MM.1S (cell line): Measurements from ENCODE around the gene UBAC2.

Experiments
- DNase-seq: peaks from one replicate; pipeline ENCODE4 v3.0.0-alpha.2; 2015
- H2AFZ ChIP-seq: fragments of 300-600 bp; sonication (generic); 2 replicates; pipeline ENCODE4 v1.6.0; 2016; ENCODE audit warnings: antibody characterized with exemption, low read length
- H3F3A ChIP-seq: fragments of 300-600 bp; sonication (generic); 2 replicates; pipeline ENCODE4 v1.6.1; 2016; ENCODE audit warnings: mild to moderate bottlenecking, antibody characterized with exemption, low read length, moderate library complexity, mixed read lengths; ENCODE audit not compliant: insufficient read depth
- H3K27ac ChIP-seq: fragments of 300-600 bp; sonication (generic); 2 replicates; pipeline ENCODE4 v1.5.1; 2016; ENCODE audit warnings: mild to moderate bottlenecking, low read length
- H3K27me3 ChIP-seq: fragments of 300-600 bp; sonication (generic); replicated peaks from 2 replicates; pipeline ENCODE4 v1.6.0; 2016; ENCODE audit warnings: low read length; ENCODE audit not compliant: insufficient read depth
- H3K36me3 ChIP-seq: fragments of 300-600 bp; sonication (generic); replicated peaks from 2 replicates; pipeline ENCODE4 v1.6.1; 2016; ENCODE audit warnings: mild to moderate bottlenecking, low read length, mixed read lengths; ENCODE audit not compliant: insufficient read depth
- H3K4me1 ChIP-seq: fragments of 300-600 bp; sonication (generic); 2 replicates; pipeline ENCODE4 v1.6.1; 2016; ENCODE audit warnings: low read length, mixed read lengths
- H3K4me2 ChIP-seq: fragments of 300-600 bp; sonication (generic); 2 replicates; pipeline ENCODE4 v1.6.0; 2016; ENCODE audit warnings: low read depth, low read length
- H3K4me3 ChIP-seq: fragments of 300-600 bp; sonication (generic); 2 replicates; pipeline ENCODE4 v1.5.1; 2016; ENCODE audit warnings: low read length, mixed read lengths
- H3K79me2 ChIP-seq: fragments of 300-600 bp; sonication (generic); 2 replicates; pipeline ENCODE4 v1.6.1; 2016; ENCODE audit warnings: mixed run types, low read length, mixed read lengths
- H3K9ac ChIP-seq: fragments of 300-600 bp; sonication (generic); 2 replicates; pipeline ENCODE4 v1.6.1; 2016; ENCODE audit warnings: low read length, mixed read lengths
- H3K9me2 ChIP-seq: fragments of 300-600 bp; sonication (generic); replicated peaks from 2 replicates; pipeline ENCODE4 v1.6.1; 2016; ENCODE audit warnings: mild to moderate bottlenecking, low read length, mixed read lengths; ENCODE audit not compliant: insufficient read depth
- H3K9me3 ChIP-seq: fragments of 300-600 bp; sonication (generic); replicated peaks from 2 replicates; pipeline ENCODE4 v1.6.1; 2016; ENCODE audit warnings: mild to moderate bottlenecking, low read length, mixed read lengths; ENCODE audit not compliant: insufficient read depth
- H4K20me1 ChIP-seq: fragments of 300-600 bp; sonication (generic); 2 replicates; pipeline ENCODE4 v1.6.1; 2016; ENCODE audit warnings: mild to moderate bottlenecking, low read length, moderate library complexity, mixed read lengths; ENCODE audit not compliant: insufficient read depth
- EZH2 ChIP-seq: fragments of 300-600 bp; sonication (generic); optimal IDR thresholded peaks from 2 replicates; pipeline ENCODE3; 2017; ENCODE audit warnings: low read depth, mild to moderate bottlenecking, antibody characterized with exemption, low read length, mixed read lengths
- EZH2phosphoT487 ChIP-seq: fragments of 300-600 bp; sonication (generic); IDR thresholded peaks from 2 replicates; pipeline ENCODE4 v1.6.1; 2018; ENCODE audit warnings: antibody characterized with exemption, low read length
- TF ChIP-seq, protein P1 (sequence below): fragments of 300-600 bp; sonication (generic); IDR thresholded peaks from 2 replicates; pipeline ENCODE4 v1.5.1; 2016; ENCODE audit warnings: antibody characterized with exemption, low read length, mixed read lengths

UBAC2 gene

DNA sequence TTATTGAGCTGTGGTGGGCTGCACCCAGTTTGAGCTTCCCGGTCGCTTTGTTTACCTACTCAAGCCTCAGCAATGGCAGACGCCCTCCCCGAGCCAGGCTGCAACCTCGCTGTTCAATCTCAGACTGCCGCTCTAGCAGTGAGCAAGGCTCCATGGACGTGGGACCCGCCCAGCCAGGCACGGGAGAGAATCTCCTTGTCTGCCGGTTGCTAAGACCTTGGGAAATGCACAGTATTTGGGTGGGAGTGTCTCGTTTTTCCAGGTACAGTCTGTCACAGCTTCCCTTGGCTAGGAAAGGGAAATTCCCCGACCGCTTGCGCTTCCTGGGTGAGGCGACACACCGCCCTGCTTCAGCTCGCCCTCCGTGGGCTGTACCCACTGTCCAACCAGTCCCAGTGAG, 27.7 kb upstream of the UBAC2 start:
- no peaks in the 10 kb centered on the region for H3K9me3 ChIP-seq
- H3F3A ChIP-seq = no peaks in the 10 kb centered on the region
- no peak for DNase-seq
- H2AFZ ChIP-seq = no peak overlapping the region
- no peak overlapping the region for H3K4me2 ChIP-seq
- H3K9ac ChIP-seq = no peak overlapping the region
- no peaks in the 10 kb centered on the region for H4K20me1 ChIP-seq
- no peak overlapping the region for H3K27ac ChIP-seq
- H3K4me1 ChIP-seq = peaks cover 3% of the 10 kb centered on the region; the same call in 1 of the 2 replicates
- H3K36me3 ChIP-seq = no peaks in the 10 kb centered on the region
- H3K27me3 ChIP-seq = peaks cover 5% of the 10 kb centered on the region; the same call in 1 of the 2 replicates
- no peaks in the 10 kb centered on the region for H3K79me2 ChIP-seq
- TF ChIP-seq EZH2 (no peak), EZH2phosphoT487 (no peak)
- TF ChIP-seq, protein P1, sequence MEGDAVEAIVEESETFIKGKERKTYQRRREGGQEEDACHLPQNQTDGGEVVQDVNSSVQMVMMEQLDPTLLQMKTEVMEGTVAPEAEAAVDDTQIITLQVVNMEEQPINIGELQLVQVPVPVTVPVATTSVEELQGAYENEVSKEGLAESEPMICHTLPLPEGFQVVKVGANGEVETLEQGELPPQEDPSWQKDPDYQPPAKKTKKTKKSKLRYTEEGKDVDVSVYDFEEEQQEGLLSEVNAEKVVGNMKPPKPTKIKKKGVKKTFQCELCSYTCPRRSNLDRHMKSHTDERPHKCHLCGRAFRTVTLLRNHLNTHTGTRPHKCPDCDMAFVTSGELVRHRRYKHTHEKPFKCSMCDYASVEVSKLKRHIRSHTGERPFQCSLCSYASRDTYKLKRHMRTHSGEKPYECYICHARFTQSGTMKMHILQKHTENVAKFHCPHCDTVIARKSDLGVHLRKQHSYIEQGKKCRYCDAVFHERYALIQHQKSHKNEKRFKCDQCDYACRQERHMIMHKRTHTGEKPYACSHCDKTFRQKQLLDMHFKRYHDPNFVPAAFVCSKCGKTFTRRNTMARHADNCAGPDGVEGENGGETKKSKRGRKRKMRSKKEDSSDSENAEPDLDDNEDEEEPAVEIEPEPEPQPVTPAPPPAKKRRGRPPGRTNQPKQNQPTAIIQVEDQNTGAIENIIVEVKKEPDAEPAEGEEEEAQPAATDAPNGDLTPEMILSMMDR = no peak
- no peak overlapping the region for H3K4me3 ChIP-seq
- no peaks in the 10 kb centered on the region for H3K9me2 ChIP-seq

DNA sequence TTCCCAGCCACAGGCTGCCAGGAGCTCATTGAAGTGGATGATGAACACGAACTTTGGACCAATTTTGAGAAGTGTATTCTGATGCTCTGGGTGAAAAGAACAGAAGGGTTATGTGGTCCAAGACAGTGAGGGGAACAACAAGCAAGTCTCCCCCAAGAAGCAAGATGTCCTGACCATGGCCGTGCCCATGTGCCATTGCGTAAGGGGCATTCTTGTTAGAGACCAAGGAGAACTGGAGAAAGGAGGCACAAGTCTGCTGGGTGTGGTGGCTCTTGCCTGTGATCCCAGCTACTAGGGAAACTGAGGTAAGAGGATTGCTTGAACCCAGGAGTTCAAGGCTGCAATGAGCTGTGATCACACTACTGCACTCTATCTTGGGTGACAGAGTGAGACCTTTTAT, 27.0 kb upstream of the UBAC2 start:
- H3F3A ChIP-seq = no peaks in the 10 kb centered on the region
- no peaks in the 10 kb centered on the region for H3K9me2 ChIP-seq
- no peak overlapping the region for H3K4me2 ChIP-seq
- no peaks in the 10 kb centered on the region for H3K79me2 ChIP-seq
- H3K36me3 ChIP-seq = no peaks in the 10 kb centered on the region
- H3K27me3 ChIP-seq = peaks cover 11% of the 10 kb centered on the region; the same call in 1 of the 2 replicates
- no peak overlapping the region for H3K9ac ChIP-seq
- no peak for DNase-seq
- H3K9me3 ChIP-seq = no peaks in the 10 kb centered on the region
- peaks cover 3% of the 10 kb centered on the region; the same call in 1 of the 2 replicates for H3K4me1 ChIP-seq
- H2AFZ ChIP-seq = no peak overlapping the region
- H3K27ac ChIP-seq = no peak overlapping the region
- TF ChIP-seq, protein P1 = no peak
- TF ChIP-seq EZH2 = no peak
- TF ChIP-seq EZH2phosphoT487 = no peak
- H4K20me1 ChIP-seq = no peaks in the 10 kb centered on the region
- H3K4me3 ChIP-seq = no peak overlapping the region

DNA sequence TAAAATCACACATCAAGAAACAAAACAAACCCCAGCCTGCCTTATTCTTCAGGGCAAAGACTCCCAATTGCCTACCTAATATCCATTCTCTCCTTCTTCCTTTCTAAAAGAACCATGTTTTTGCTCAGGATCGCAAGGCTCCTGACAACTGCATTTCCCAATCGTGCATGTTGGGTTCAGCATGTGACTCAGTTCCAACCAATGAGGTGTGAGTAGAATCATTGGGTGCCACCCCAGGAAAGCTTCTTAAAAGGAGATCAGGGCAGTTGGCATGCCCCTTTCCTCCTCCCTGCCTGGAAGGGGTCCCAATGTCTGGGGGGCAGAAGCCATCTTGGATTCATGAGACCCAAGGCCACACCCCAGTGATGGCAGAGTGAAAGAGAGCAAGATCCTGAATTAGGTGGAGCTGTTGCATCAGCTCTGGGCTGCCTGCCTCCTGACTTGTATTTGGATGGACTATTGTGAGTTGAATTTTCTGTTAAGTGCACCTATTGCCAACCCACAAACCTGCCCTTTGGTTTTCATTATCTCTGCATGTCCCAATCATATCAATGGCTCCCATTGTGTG, 26.0 kb upstream of the UBAC2 start:
- Histone ChIP-seq H3K27me3 (peaks cover 20% of the 10 kb centered on the region), H3K27ac (no peak overlapping the region)
- TF ChIP-seq, protein P1 = no peak
- TF ChIP-seq EZH2phosphoT487 = no peak
- no peak for TF ChIP-seq EZH2

More for the DNA sequence above, 26.0 kb upstream of the UBAC2 start:
- H3K4me2 ChIP-seq = no peak overlapping the region
- no peak overlapping the region for H2AFZ ChIP-seq
- peaks cover 3% of the 10 kb centered on the region; the same call in 1 of the 2 replicates for H3K4me1 ChIP-seq
- no peaks in the 10 kb centered on the region for H3K9me2 ChIP-seq
- H4K20me1 ChIP-seq = no peaks in the 10 kb centered on the region
- no peak overlapping the region for H3K4me3 ChIP-seq
- no peaks in the 10 kb centered on the region for H3K36me3 ChIP-seq
- no peaks in the 10 kb centered on the region for H3K79me2 ChIP-seq
- no peaks in the 10 kb centered on the region for H3F3A ChIP-seq
- H3K9me3 ChIP-seq = no peaks in the 10 kb centered on the region
- DNase-seq = no peak
- no peak overlapping the region for H3K9ac ChIP-seq
